Tibial artery (tissue), 4 donors: Measurements from ENCODE around the gene SAMD10.

Experiments used
- DNase-seq, 2 donors: peaks; one replicate each; pipeline ENCODE4 v3.0.0-alpha.2; 2019
- H3K27ac ChIP-seq, 2 donors: fragments of 200-600 bp; sonication (generic) in 1 of 2; 1 replicate in 1 of 2; 2 replicates in 1 of 2; pipeline ENCODE4 v1.5.1; 2018 to 2019; ENCODE audit warnings: mild to moderate bottlenecking in 1 of 2
- H3K27me3 ChIP-seq, 2 donors: fragments of 200-600 bp; sonication (generic) in 1 of 2; one replicate each; pipeline versions ENCODE4 v1.5.1 to v1.6.0; 2016 to 2019
- H3K36me3 ChIP-seq, 3 donors: fragments of 200-600 bp; sonication (generic) in 2 of 3; one replicate each; pipeline ENCODE4 v1.5.1; 2016 to 2019; ENCODE audit warnings: mild to moderate bottlenecking in 2 of 3
- H3K4me1 ChIP-seq, 4 donors: fragments of 200-600 bp; sonication (generic) in 2 of 4; 1 replicate in 3 of 4; 2 replicates in 1 of 4; pipeline ENCODE4 v1.5.1; 2016 to 2019
- H3K4me3 ChIP-seq, 2 donors: fragments of 200-600 bp; sonication (generic) in 1 of 2; 1 replicate in 1 of 2; 2 replicates in 1 of 2; pipeline ENCODE4 v1.5.1; 2018 to 2019; ENCODE audit warnings: mild to moderate bottlenecking in 2 of 2
- H3K9me3 ChIP-seq, 3 donors: fragments of 200-600 bp; sonication (generic) in 1 of 3; one replicate each; pipeline ENCODE4 v1.5.1; 2016 to 2019
- intact Hi-C: fragments of 100-400 bp; cut with DNase I; formaldehyde crosslinking; loops from one replicate; pipeline ENCODE4 v1.15.0; 2023; ENCODE audit warnings: low total_unique reads
- TF ChIP-seq, protein P1 (sequence below), 2 experiments: fragments of 200-600 bp in 1 of 2; fragments of 450-650 bp in 1 of 2; IDR thresholded peaks; one replicate each; pipeline ENCODE4 v1.5.1; 2017 to 2019; ENCODE audit warnings: antibody characterized with exemption in 2 of 2, mild to moderate bottlenecking in 1 of 2, moderate library complexity in 1 of 2

Gene SAMD10

GRCh38 chr20:64005394-64005793 is 26.0 kb upstream of the SAMD10 start:
- Histone ChIP-seq H3K27me3 (no peaks in the 10 kb centered on the region), H3K4me3 (no peak overlapping the region), H3K36me3 (peaks cover 59 to 100% (median 96%) of the 10 kb centered on the region in 3 donors), H3K4me1 (no peaks in the 10 kb centered on the region), H3K9me3 (no peaks in the 10 kb centered on the region), H3K27ac (no peak overlapping the region)
- intact Hi-C loops, result no loop called here
- TF ChIP-seq, protein P1, sequence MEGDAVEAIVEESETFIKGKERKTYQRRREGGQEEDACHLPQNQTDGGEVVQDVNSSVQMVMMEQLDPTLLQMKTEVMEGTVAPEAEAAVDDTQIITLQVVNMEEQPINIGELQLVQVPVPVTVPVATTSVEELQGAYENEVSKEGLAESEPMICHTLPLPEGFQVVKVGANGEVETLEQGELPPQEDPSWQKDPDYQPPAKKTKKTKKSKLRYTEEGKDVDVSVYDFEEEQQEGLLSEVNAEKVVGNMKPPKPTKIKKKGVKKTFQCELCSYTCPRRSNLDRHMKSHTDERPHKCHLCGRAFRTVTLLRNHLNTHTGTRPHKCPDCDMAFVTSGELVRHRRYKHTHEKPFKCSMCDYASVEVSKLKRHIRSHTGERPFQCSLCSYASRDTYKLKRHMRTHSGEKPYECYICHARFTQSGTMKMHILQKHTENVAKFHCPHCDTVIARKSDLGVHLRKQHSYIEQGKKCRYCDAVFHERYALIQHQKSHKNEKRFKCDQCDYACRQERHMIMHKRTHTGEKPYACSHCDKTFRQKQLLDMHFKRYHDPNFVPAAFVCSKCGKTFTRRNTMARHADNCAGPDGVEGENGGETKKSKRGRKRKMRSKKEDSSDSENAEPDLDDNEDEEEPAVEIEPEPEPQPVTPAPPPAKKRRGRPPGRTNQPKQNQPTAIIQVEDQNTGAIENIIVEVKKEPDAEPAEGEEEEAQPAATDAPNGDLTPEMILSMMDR (IDR thresholded peaks at IDR 0.05), result no peak
- no peak for DNase-seq

GRCh38 chr20:64003960-64004725 is 24.7 kb upstream of the SAMD10 start:
- H3K4me3 ChIP-seq, result no peak overlapping the region

DNA sequence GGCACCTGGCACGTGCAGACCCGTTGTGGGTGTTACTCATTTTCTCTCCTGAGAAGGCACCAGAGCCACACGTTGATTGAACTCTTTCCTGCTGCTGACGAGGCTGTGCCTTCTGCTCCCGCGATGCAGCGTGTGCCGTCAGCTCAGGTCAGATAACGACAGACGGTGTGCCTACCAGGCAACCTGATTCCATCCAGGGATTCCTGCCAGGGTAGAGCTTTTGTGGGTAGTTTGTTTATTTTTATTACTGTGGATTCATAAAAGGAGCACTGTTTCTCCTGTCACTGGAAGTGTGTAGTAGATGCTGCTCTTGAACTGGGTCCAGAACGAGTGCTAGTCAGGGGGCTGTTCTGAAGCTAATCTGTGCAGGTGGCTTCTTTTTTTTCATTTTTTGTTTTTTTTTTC is 22.2 kb upstream of the SAMD10 start:
- Histone ChIP-seq H3K4me1 (no peaks in the 10 kb centered on the region), H3K4me3 (no peak overlapping the region), H3K27ac (no peak overlapping the region), H3K36me3 (peaks cover 80 to 100% (median 94%) of the 10 kb centered on the region in 3 donors), H3K9me3 (no peaks in the 10 kb centered on the region), H3K27me3 (no peaks in the 10 kb centered on the region)
- DNase-seq, result no peak
- TF ChIP-seq, protein P1 (IDR thresholded peaks at IDR 0.05), result no peak
- intact Hi-C loops, result no loop called here

More at GRCh38 chr20:64003960-64004725, 24.7 kb upstream of the SAMD10 start:
- Histone ChIP-seq H3K9me3 (no peaks in the 10 kb centered on the region), H3K27ac (no peak overlapping the region), H3K36me3 (peaks cover 63 to 100% (median 96%) of the 10 kb centered on the region in 3 donors), H3K4me1 (no peaks in the 10 kb centered on the region), H3K27me3 (no peaks in the 10 kb centered on the region)
- intact Hi-C loops, result no loop called here
- TF ChIP-seq, protein P1 (IDR thresholded peaks at IDR 0.05), result no peak
- DNase-seq, result no peak

DNA sequence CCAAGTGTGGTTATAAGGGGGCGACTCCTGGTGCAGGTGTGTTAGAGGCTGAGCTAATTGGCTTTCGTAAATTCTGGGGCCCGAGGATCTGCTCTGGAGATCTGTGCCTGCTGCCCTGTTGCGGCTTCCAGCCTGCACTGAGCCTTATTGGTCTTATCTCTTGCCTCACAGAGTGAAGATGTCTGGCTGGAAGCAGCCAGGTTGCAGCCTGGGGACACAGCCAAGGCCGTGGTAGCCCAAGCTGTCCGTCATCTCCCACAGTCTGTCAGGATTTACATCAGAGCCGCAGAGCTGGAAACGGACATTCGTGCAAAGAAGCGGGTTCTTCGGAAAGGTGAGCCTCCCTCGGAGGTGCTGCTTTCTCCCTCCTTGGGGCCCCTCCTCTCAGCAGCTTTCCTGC is 21.5 kb upstream of the SAMD10 start:
- TF ChIP-seq, protein P1 (IDR thresholded peaks at IDR 0.05), result no peak
- Histone ChIP-seq H3K4me3 (no peak overlapping the region), H3K27ac (no peak overlapping the region), H3K9me3 (no peaks in the 10 kb centered on the region), H3K27me3 (no peaks in the 10 kb centered on the region), H3K36me3 (peaks cover 87 to 100% (median 94%) of the 10 kb centered on the region in 3 donors), H3K4me1 (no peaks in the 10 kb centered on the region)
- DNase-seq, result no peak
- intact Hi-C loops, result no loop called here

DNA sequence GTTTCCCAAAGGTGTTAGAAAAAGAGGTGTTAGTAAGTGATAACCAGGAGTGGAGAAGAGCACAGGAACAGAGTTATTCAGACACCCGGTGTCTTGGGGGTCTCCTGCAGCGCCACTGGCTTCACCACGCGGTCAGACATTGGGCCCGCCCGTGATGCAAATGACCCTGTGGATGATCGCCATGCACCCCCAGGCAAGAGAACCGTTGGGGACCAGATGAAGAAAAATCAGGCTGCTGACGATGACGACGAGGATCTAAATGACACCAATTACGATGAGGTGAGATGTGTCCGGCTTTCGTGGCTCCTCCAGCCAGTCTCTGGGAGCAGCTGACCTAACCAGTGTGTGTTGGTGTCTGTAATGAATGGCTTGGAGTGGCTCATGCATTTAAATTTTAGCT is 3.5 kb upstream of the SAMD10 start:
- intact Hi-C loops, result no loop called here
- no peak for DNase-seq
- TF ChIP-seq, protein P1 (IDR thresholded peaks at IDR 0.05), result no peak
- Histone ChIP-seq H3K36me3 (peaks cover 35 to 55% (median 49%) of the 10 kb centered on the region in 3 donors), H3K27me3 (no peaks in the 10 kb centered on the region), H3K27ac (no peak overlapping the region), H3K9me3 (no peaks in the 10 kb centered on the region), H3K4me3 (no peak overlapping the region), H3K4me1 (peaks cover 0 to 50% (median 39%) of the 10 kb centered on the region in 4 donors)
